ENCODE results near the gene TTLL1.

Gene TTLL1

DNA sequence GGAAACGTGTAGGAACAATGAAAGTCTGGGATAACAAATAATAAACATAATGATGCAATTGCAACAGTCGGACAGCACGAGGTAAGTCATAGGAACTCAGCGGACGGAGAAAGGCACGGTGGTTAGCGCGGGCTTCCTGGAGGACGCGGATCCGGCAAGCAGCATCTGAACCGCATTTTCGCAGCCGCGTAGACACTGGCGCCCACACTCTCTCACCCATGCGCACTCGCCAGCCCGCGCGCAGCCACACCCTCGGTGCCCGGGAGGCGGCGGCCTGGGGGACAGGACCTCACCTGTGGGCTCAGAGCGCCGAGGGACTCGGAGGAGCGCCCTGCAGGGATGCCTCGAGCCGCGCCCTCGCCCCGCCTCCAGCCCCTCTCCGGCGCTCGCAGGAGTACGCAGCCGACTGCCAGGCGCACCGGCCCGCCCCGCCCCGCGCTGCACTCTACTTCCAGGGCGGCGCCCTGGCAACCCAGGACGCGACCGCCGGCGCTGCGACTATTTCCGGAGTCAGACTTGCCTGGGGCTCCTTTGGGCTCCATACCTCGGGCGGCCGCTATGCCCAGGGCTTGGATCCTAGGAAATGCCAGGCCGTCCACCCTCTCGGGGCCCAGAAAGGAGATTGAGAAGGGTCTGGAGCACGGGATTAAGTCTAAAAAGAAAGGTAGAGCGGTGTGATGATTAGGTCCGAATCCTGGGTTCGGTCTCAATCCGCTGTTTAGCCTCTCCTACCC is at the start of gene TTLL1:
Gene TTLL1, minus strand, starts transcription at position 408 of the 734 bp plus-strand sequence. CDS start 13,805 bp downstream, outside the sequence.
- DNase-seq (ENCODE audit: low spot score) = peak; percentile 96

GRCh38 chr22:43136801-43137200 is 47.6 kb upstream of the TTLL1 start:
- no peak for DNase-seq (ENCODE audit: low spot score)

- peak; percentile 94 for DNase-seq (ENCODE audit: low spot score)
Observed at GRCh38 chr22:43136255-43136654, 47.1 kb upstream of the TTLL1 start.

DNA sequence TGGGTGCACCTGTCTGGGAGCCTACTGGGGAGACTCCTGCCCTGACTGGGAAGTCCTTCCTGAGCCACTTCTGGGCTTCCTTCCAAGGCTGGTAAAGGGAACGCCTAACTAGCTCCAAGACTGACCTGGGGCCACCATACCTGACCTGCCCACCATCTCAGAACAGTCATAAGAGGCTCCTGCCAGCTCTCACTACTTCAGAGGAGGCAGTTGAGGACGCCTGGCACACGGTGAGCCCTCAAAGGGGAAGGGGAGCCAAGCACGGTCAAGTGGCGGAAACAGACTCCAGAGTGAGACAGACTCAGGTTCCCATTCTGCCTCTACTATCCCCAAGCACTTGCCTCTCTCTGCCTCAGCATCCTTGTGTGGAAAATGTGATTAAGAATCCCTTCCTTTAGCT is 46.4 kb upstream of the TTLL1 start:
- no peak for DNase-seq (ENCODE audit: low spot score)

DNA sequence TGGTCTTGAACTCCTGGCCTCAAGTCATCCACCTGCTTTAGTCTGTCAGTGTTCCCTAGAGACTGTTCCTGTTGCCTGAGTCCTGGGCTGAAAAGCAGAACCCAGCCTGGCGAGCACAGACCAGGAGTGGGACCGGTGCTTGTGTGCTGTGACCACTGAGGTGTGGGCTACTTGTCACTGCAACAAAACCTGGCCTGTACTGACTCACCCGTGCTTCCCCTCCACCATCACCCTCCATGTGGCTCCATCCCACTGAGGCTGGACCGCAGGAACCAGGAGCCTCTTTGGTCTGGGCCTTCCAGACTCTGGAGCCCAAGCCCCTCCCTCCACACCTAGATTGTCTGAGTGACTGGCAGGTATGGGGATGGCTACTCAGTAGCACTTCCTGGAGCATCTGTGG is 45.4 kb upstream of the TTLL1 start:
- no peak for DNase-seq (ENCODE audit: low spot score)

GRCh38 chr22:43133401-43133800 is 44.2 kb upstream of the TTLL1 start:
- no peak for DNase-seq (ENCODE audit: low spot score)

GRCh38 chr22:43131773-43132501 is 42.7 kb upstream of the TTLL1 start:
- no peak for DNase-seq (ENCODE audit: low spot score)

- no peak for DNase-seq (ENCODE audit: low spot score)
Observed at GRCh38 chr22:43129426-43130425, 40.5 kb upstream of the TTLL1 start.

DNA sequence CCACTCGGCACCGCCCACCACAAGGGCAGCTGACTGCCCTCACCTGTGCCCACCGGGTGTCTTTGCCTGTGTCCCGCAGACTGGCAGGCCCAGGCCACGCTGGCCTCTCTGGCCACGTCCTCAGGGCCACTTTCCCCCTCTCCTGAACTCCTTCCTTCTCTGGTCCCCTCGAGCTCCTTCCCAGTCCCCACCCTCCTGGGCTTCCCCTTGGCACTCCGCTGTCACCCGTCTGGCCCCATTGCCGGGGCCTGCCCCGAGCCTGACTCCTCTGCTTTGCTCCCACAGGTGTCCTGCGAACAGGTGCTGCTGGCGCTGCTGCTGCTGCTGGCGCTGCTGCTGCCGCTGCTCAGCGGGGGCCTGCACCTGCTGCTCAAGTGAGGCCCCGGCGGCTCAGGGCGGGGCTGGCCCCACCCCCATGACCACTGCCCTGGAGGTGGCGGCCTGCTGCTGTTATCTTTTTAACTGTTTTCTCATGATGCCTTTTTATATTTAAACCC is 39.8 kb upstream of the TTLL1 start:
- DNase-seq (ENCODE audit: low spot score) = no peak

DNA sequence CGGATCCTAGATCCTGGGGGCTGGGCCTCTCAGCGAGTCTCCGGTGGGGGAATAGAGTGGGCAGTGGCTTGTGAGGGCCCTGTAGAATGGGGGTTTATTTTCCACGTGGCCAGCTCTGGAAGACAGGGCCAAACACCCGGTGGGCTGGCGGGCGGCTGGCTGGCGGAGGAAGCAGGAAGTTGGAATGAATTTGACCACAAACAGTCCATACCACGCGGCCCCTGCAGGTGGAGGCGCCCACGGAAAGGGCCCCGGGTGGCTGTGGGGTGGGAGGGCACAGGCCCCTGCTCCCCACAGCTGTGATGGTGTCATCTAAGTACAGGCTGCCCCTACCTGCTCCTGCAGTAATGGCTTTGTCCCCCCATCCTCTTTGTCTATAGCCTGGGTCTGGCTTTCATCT is 38.9 kb upstream of the TTLL1 start:
- DNase-seq (ENCODE audit: low spot score) = no peak

DNA sequence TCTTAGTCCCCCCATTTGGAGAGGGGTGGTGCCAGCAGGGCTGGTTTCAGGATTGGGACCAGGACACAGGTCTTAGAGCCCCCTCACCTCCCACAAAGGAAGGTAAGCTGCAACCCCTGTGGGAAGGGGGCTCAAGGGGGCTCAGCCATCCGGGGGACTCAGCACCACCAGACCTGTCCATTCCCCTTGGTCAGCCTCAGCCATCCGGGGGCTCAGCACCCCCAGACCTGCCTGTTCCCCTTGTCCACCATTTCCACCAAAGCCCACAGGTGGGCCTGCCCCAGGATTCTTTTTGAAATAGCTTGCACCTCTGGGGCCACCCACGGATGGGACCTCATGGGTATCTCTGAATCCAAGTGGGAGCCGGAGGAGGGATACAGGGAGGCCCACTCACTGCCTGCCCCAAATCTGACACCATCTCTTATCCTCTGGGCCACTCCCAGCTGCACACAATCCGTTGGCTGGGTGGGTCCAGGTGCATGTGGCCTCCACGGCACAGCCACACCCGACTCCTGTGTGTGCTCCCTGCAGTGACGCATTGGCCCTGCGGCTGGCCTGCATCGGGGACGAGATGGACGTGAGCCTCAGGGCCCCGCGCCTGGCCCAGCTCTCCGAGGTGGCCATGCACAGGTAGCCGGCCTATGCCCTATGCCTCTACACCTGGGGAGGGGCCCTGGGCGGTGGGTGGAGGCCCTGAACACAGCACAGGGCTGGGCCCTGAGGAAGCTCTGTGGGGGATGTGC is 38.1 kb upstream of the TTLL1 start:
- no peak for DNase-seq (ENCODE audit: low spot score)

DNA sequence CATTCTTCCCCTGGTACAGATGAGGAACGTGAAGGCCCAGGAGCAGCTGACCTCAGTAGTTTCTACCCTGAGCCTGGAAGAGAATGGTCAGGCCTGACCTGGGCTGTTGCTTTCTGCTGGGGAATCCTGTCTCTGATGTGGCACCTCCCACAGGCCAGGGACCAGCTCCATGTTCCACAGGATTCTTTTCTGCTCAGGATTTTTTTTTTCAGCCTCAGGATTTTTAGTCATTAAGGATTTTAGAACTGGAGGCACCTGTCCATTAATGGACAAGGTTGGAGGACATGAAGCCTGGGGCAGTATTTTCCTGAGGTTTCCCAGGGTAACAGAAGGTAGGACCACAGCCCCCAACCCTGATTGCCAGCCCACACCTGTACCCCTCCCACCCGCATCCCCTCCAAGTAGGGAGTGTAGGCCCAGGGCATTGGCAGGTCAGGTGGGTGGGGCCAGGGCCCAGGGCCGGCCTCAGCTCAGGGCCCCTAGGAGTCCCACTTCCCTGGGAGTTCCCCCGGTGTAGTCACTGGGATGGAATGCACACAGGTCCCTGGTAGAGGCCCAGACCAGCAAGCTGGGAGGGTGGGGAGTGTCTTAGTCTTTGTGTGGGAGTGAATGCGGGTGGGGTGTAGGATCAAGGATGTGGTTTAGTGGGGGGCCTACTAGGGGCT is 37.4 kb upstream of the TTLL1 start:
- DNase-seq (ENCODE audit: low spot score) = peak; percentile 86

DNA sequence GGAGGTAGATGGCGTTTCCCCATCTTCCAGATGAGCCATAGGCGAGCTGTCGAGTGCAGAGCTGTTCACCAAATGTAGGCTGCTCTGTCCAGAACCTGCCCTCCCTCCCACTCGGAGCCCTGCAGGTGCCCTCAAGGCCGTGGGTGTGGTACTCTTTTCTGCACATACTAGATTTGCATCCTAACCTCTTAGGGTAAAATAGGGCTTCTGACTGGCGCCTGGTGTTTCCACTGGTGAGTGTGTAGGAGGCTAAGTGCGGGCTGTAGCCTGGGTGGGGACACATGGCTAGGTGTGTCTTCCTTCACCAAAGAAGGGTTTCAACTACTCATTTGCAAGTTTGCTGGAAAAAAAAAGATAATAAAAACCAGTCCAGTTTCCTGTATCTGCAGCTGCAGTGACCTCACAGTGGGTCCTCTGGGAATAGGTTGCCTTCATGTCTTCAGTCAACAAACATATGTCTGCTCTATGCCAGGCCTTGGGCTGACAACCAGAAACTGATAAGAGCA is 29.8 kb upstream of the TTLL1 start:
- no peak for DNase-seq (ENCODE audit: low spot score)

DNA sequence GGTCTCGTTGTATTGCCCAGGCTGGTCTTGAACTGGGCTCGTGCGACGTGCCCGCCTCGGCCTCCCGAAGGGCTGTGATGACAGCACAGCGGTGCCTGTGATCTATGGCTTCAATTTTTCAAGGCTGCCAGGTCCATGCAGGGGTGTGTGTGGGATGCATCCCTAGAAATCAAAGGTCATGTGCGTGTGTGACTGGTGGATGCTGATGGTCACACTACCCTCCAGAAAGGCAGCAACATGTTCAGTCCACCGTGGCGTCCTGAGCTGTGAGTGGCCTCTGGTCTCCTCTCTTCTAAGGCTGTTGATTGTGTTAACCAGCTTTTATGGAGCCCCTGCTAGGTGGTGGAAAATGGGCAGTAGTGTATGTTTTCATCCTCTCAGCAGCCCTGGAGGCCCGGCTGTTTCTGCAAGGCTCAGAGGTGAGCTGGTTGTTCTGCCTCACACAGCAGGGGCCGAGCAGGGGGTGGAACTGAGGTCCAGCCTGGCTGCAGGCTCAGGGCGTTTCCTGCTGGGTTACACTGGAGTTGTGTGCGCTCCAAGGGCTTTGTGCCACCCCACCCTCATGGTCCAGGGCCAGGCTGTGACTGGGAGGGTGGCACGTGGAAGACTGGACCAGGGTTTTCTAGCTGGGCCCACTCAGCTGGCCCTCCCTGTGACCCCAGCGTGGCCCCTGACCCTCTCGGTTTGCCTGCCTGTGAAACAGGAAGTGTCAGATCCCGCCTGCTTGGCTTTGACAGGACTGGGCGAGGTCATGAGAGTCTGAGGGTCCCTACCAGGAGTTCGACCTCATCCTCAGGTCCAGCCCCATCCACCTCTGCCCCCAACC is 29.0 kb upstream of the TTLL1 start:
- no peak for DNase-seq (ENCODE audit: low spot score)

GRCh38 chr22:43116932-43117331 is 27.7 kb upstream of the TTLL1 start:
- DNase-seq (ENCODE audit: low spot score) = no peak

DNA sequence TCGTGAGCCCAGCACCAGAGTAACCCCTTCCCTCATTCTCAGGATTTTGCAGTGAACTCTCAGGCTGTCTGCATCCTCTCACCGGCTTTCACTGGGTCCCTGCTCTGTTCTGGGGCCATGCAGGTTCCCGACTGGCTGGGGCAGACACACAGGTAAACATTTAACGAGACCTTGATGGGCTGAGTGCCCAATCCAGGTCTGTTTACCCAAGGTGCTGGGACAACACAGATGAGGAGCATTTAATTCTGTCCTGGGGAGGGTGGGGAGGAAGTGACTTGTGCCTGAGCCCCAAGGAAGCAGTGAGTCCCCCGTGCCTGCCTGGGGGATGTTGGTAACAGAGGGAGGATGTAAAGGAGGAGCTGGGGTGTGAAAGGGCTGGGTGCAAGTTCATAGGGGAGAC is 25.8 kb upstream of the TTLL1 start:
- DNase-seq (ENCODE audit: low spot score) = no peak

DNA sequence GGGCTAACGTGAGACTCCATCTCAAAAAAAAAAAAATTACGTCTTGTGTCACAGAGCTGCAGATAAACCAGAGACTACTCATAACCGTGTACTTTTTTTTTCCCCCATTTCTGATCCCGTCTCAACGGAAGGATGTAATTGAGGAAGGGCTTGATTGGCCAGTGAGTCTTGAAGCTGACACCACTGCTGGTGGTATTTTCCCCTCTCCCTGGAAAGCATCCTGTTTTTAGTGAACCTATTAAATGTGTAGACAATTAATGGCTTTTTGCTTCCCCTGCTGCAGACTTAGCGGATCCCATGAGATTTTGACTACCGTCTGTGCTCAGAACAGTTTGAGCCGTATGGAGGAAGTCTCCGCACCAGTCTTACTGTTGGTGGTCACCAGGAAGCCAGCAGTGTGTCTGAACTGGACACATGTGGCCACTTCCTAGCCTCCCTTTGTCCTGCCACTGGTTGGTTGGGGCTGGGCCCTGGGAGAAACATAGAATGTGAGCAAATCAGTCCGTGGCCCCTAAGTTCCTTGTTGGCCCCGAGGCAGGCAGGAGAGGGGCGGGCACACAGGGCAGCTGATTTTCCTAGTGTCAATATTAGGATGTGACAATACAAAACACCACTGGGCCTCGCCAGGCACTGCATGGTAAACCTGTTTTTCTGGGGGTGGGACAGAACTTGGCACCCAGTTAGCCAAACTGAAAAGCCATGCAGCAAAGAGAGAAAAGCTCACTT is 24.5 kb upstream of the TTLL1 start:
- DNase-seq (ENCODE audit: low spot score) = no peak

DNA sequence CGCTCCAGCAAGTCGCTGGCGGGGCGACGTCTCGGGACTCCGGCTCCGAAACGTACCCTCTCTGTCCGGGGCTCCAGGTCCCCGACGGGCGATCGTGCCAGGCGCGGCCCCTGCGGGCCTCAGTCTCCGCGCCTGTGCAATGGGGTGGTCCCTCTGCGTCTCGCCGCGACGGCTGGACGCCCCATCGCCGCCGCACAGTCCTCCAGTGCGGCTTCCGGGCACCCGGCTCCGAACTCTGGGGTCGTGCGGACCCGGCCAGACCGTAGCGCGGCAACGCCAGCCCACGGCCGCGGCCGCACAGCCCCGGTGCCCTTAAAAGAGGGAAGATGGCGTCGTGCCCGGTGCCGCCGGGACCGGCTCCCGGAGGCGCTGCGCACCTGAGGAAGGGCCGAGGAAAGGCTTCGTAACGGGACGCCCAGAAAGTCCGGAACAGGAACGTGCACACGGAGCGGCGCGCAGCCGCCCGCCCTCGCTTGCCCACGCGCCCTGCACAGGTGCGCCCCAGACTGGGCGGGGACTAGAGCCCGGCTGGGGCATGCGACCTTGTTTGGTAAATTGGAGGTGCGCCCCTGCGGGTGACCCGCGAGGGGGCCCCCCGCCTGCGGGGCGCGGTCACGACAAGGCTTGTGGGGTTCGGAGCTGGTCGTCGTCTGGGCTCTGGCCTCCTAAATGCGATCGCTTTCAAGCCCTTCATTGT is 21.9 kb upstream of the TTLL1 start:
- DNase-seq (ENCODE audit: low spot score) = no peak
